Right kidney (tissue), 1 donor: ENCODE results near the gene PRG2.
"Not testable (repeated sequence)": the region's sequence is repeated elsewhere in the genome, so short reads cannot be mapped to it uniquely, and the experiment has no call there.

ENCODE experiments used
- DNase-seq: peaks from one replicate; pipeline ENCODE4 v3.0.0-alpha.2; 2016

The PRG2 gene

DNA sequence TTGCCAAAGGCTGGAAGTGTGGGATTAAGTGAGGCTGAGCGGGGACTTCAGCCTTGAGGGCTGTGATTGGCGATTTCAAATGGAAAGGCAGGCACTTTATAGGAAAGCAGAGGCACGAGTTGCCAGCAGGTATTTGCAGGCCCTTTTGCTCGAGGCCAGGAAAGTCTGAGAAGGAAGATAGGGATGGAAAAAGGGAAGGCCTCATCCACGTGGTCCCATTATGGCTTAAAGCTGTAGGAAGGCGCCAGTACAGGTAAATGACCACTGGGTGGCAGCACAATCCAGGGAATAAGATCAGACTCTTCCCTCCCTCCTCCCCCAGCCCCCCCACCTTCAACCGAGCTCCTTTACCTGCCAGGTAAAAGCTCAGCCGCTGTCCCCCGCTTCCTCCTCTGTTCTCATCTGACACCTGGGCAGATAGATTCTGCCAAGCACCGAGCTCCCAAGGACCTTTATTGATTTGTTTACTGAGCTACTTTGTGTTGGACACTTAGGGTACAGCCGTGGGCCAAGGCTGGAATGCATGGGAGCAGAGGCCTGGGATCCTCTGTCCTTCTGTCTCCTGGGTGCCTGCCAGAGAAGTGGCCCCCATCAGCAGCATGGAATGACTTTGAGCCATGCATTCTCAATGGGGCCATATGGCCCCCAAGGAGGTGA is 44.8 kb downstream of the PRG2 start:
- DNase-seq = no peak

DNA sequence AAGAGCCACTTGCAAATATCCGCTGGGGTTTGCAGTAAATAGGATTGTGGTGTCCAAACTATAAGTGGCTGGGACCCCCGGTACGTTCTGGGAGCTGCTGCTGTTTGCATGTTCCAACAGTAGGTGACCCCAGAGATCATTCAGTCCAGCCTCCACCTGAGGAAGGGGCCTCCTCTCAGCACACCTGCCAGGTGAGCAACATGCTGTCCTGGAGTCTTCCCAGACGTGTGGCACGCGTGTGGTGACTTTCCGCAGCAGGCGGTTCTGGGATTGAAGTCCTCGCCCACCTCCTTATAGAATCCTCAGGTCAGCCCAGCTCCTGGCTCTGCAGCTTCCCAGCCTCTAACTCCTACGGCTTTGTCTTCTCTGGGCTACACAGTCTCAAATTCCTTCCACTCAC is 45.6 kb downstream of the PRG2 start:
- DNase-seq = no peak

DNA sequence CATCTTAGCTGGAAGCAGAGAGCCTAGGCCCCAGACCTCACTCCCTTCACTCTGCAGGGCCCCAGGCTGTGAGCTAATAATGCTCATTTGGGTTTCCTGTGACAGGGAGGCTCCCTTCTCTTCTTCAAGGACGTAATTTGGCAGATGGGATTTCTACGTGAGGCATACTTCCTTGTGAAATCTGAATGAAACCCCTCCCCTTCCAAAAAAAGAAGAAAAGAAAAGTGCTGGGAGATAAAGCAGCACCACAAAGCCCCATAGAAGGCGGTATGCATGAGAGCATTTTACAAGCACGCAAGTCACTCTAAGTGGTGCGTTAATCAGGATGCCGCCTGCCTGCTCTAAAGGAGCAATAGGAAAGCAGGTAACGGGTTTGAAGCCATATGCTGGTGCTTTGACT is 46.6 kb downstream of the PRG2 start:
- DNase-seq = no peak

DNA sequence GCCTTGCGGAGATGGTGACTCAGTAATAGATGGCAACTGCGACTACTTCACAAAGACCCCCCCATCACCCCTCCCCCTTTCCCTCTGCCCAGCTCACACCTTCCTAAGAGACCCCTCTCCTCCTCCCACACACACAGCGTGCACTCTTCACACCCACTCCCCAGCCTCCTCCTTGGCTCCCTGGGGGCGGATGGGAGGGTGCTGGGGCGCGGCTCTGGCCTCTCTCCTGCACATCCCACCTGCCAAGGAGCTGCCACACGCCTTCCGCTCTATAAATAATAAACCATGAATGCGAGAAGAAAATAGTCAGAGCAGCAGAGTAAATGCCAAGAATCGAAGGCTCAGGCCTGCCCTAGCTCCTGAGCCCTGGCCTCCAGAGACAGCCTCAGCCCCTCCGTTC is 47.7 kb downstream of the PRG2 start:
- DNase-seq = no peak

DNA sequence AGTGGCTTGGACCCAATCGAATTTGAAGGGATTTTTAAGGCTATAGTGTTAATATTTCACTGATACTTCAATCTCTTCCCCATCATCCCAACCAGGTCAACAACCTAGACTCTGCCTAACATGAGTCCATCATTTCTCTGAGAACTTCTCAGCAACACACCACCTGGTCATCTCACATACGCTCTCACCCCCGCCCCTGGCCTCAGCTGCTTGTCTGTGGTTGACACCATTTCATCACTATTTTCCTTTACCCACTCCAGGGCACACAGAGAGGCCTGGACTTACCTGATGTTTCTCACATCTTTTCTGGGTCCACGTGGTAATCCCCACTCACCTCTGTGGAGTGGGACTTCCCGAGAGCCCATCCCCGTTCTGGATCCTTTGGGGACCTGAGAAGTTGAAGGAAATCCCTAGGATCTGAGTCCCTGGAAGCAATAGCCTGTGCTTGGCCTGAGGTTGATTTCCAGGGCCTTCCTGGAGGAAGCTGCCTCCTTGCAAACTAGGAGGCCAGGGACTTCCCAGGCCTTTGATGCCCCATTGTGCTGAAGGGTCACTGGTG is 49.1 kb downstream of the PRG2 start:
- no peak for DNase-seq

DNA sequence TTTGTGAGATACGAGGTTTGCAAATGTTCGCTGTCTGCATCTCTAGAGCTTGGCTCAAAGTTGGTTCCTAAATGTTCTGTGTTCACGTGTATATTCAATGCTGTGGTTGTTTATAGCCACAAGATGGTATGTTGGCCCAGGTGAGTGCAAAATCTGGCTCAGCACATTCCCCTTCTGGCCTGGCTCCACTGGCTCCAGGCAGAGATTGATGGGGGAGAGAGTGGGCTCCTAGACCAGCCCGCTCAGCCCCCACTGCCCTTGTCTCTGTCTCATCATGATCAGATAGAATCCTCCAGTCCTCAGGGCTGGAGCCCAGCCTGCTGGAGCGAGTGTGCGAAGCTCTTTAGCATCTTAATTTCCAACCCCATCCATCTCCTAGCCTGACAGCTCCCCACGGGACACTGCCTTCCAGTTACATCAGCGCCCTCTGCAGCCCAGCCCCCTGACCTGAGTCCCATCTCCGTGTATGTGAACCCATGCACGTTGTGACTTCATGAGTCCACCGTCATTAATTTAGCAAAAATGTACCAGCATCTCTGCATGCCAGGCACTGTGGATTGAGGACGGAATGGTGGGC is 50.3 kb downstream of the PRG2 start:
- no peak for DNase-seq

DNA sequence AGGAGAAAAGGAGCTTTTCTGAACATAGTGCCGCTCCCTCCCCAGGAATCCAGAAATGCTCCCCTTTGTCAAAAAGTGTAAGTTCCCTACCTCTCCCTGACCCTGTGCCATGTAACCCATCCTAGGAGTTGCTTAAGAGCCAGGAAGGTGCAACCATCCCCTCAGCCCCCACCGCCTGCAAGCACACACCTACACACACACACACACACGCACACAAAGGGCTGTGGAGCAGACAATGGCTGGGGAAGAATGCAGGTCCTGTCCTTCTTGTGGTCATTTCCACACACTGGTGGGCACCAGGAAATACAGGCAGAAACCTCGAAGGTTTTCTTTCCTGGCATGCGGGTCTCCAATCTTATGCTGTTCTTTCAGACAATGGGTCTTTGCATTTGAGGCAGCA is 51.1 kb downstream of the PRG2 start:
- DNase-seq = no peak

DNA sequence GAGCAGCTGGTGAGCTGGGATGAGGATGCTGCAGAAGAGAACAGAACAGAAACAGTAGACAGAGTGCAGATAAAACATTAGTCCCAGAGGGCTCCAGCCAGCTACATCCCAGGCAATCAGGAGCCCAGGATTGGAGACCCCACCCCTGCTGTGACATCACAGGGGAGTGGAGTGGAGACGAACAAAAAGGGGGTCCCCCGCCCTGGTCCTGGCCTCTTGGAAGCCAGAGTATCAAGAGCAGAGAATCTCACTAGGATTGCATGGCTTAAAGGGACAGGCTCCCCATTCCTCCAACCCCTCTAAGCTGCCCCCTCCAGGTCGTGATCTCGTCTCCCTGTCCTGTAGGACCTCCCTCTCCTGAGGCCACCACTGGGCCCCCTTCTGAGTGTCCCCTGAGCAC is 52.3 kb downstream of the PRG2 start, which contains the start of gene P2RX3:
P2RX3 (plus strand) TSS at position 211 of the 400 bp plus-strand sequence. CDS start 199 bp downstream, outside the sequence.
- DNase-seq = no peak

DNA sequence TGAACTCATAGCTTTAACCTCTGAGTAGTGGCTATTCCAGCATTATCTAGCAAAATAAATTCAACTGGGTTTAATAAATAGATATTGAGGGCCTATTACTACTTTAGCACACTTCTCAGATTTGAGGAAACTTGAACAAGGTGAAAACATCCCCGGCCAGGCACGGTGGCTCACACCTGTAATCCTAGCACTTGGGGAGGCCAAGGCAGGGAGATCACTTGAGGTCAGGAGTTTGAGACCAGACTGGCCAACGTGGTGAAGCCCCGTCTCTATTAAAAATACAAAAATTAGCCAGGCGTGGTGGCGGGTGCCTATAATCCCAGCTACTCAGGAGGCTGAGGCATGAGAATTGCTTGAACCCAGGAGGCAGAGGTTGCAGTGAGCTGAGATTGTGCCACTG is 53.6 kb downstream of the PRG2 start:
- not testable (repeated sequence) for DNase-seq
